DOHH2 (cell line): ENCODE data around the gene FBXO30.

Experiments
- H3F3A ChIP-seq: fragments of 200-600 bp; sonication (generic), shearing (Covaris generic); 2 replicates; pipeline ENCODE4 v1.6.0; 2016; ENCODE audit warnings: antibody characterized with exemption, mild to moderate bottlenecking; ENCODE audit not compliant: control insufficient read depth, insufficient read depth
- H3K27ac ChIP-seq: fragments of 200-600 bp; sonication (generic); 2 replicates; pipeline ENCODE4 v1.5.1; 2014; ENCODE audit warnings: low read depth, mild to moderate bottlenecking, low read length, moderate library complexity
- H3K27me3 ChIP-seq: fragments of 200-600 bp; sonication (generic); 2 replicates; pipeline ENCODE4 v1.6.1; 2014; ENCODE audit warnings: mild to moderate bottlenecking, low read length, mixed read lengths; ENCODE audit not compliant: control insufficient read depth
- H3K36me3 ChIP-seq: fragments of 200-600 bp; sonication (generic); 2 replicates; pipeline ENCODE4 v1.6.1; 2014; ENCODE audit warnings: mild to moderate bottlenecking, low read length, moderate library complexity, mixed read lengths; ENCODE audit not compliant: control insufficient read depth
- H3K4me1 ChIP-seq: fragments of 200-600 bp; sonication (generic); 2 replicates; pipeline ENCODE4 v1.6.1; 2014; ENCODE audit warnings: mild to moderate bottlenecking, low read length, mixed read lengths; ENCODE audit not compliant: control insufficient read depth
- H3K4me2 ChIP-seq: fragments of 200-600 bp; sonication (generic); 2 replicates; pipeline ENCODE4 v1.6.0; 2014; ENCODE audit warnings: mild to moderate bottlenecking, low read length, moderate library complexity
- H3K4me3 ChIP-seq: fragments of 200-600 bp; sonication (generic); 2 replicates; pipeline ENCODE4 v1.5.1; 2014; ENCODE audit warnings: mild to moderate bottlenecking, low read length, mixed read lengths
- H3K79me2 ChIP-seq: fragments of 200-600 bp; sonication (generic); 2 replicates; pipeline ENCODE4 v1.6.1; 2014; ENCODE audit warnings: mild to moderate bottlenecking, low read length, mixed read lengths; ENCODE audit not compliant: control insufficient read depth
- H3K9me2 ChIP-seq: fragments of 200-600 bp; sonication (generic); replicated peaks from 2 replicates; pipeline ENCODE4 v1.6.1; 2014; ENCODE audit warnings: mild to moderate bottlenecking, low read length, mixed read lengths; ENCODE audit not compliant: control insufficient read depth
- H3K9me3 ChIP-seq: fragments of 200-600 bp; sonication (generic); 2 replicates; pipeline ENCODE4 v1.6.1; 2014; ENCODE audit warnings: antibody characterized with exemption, low read length, mixed read lengths; ENCODE audit not compliant: control insufficient read depth, insufficient read depth
- H4K20me1 ChIP-seq: fragments of 200-600 bp; sonication (generic); 2 replicates; pipeline ENCODE4 v1.6.0; 2014; ENCODE audit warnings: low read depth, mild to moderate bottlenecking, antibody characterized with exemption, low read length, moderate library complexity; ENCODE audit not compliant: control insufficient read depth, insufficient read depth
- CTCF ChIP-seq: fragments of 200-600 bp; sonication (generic); IDR thresholded peaks from one replicate; pipeline ENCODE4 v1.5.1; 2014; ENCODE audit warnings: antibody characterized with exemption, mild to moderate bottlenecking, low read depth, low read length; ENCODE audit not compliant: poor library complexity, severe bottlenecking
- EZH2phosphoT487 ChIP-seq: fragments of 200-600 bp; sonication (generic); IDR thresholded peaks from 2 replicates; pipeline ENCODE4 v1.6.1; 2017; ENCODE audit warnings: borderline replicate concordance, mild to moderate bottlenecking, antibody characterized with exemption, low read length, moderate library complexity, mixed read lengths

The FBXO30 gene

GRCh38 chr6:145836170-145836569, 21.6 kb upstream of the FBXO30 start:
- no peak overlapping the region for H3K4me2 ChIP-seq

GRCh38 chr6:145830612-145831011, 16.0 kb upstream of the FBXO30 start:
- no peak overlapping the region for H3K4me2 ChIP-seq
- H4K20me1 ChIP-seq = no peaks in the 10 kb centered on the region
- no peaks in the 10 kb centered on the region for H3K36me3 ChIP-seq
- no peaks in the 10 kb centered on the region for H3K9me3 ChIP-seq
- H3F3A ChIP-seq = no peaks in the 10 kb centered on the region
- no peaks in the 10 kb centered on the region for H3K4me1 ChIP-seq
- H3K79me2 ChIP-seq = no peaks in the 10 kb centered on the region
- H3K9me2 ChIP-seq = no peaks in the 10 kb centered on the region
- H3K4me3 ChIP-seq = no peak overlapping the region
- no peak overlapping the region for H3K27ac ChIP-seq
- TF ChIP-seq CTCF = no peak
- H3K27me3 ChIP-seq = no peaks in the 10 kb centered on the region

More at GRCh38 chr6:145836170-145836569, 21.6 kb upstream of the FBXO30 start:
- Histone ChIP-seq H3K36me3 (no peaks in the 10 kb centered on the region), H3K9me3 (no peaks in the 10 kb centered on the region), H3K27me3 (no peaks in the 10 kb centered on the region), H3K79me2 (no peaks in the 10 kb centered on the region), H4K20me1 (no peaks in the 10 kb centered on the region), H3K4me3 (no peak overlapping the region), H3K27ac (no peak overlapping the region), H3K4me1 (no peaks in the 10 kb centered on the region), H3K9me2 (no peaks in the 10 kb centered on the region), H3F3A (no peaks in the 10 kb centered on the region)
- TF ChIP-seq CTCF = no peak
- TF ChIP-seq EZH2phosphoT487 = no peak

GRCh38 chr6:145829950-145830349, 15.4 kb upstream of the FBXO30 start:
- no peak for TF ChIP-seq CTCF
- TF ChIP-seq EZH2phosphoT487 = no peak
- no peak overlapping the region for H3K27ac ChIP-seq
- H3K9me3 ChIP-seq = no peaks in the 10 kb centered on the region
- H3K79me2 ChIP-seq = no peaks in the 10 kb centered on the region
- H3K27me3 ChIP-seq = no peaks in the 10 kb centered on the region
- H3F3A ChIP-seq = no peaks in the 10 kb centered on the region
- H3K36me3 ChIP-seq = no peaks in the 10 kb centered on the region
- H4K20me1 ChIP-seq = no peaks in the 10 kb centered on the region
- no peaks in the 10 kb centered on the region for H3K4me1 ChIP-seq
- H3K4me3 ChIP-seq = no peak overlapping the region
- no peaks in the 10 kb centered on the region for H3K9me2 ChIP-seq
- H3K4me2 ChIP-seq = no peak overlapping the region

- Histone ChIP-seq H4K20me1 (no peaks in the 10 kb centered on the region), H3K9me3 (no peaks in the 10 kb centered on the region), H3K36me3 (no peaks in the 10 kb centered on the region), H3K4me3 (no peak overlapping the region), H3K9me2 (no peaks in the 10 kb centered on the region), H3K27me3 (no peaks in the 10 kb centered on the region), H3K4me2 (no peak overlapping the region), H3K79me2 (no peaks in the 10 kb centered on the region), H3F3A (no peaks in the 10 kb centered on the region), H3K27ac (no peak overlapping the region), H3K4me1 (no peaks in the 10 kb centered on the region)
- no peak for TF ChIP-seq CTCF
- no peak for TF ChIP-seq EZH2phosphoT487
These were observed 14.5 kb upstream of the FBXO30 start for GRCh38 chr6:145829102-145829501.
